ENCODE measurements around the gene CHCHD6. TPM values are rescaled to one million over a fixed set of nuclear protein-coding genes. Genes with fewer than 3 reads are reported as not detected.

Gene CHCHD6
- total RNA-seq, 1 experiment from 2014 or later = 47.7 TPM

DNA sequence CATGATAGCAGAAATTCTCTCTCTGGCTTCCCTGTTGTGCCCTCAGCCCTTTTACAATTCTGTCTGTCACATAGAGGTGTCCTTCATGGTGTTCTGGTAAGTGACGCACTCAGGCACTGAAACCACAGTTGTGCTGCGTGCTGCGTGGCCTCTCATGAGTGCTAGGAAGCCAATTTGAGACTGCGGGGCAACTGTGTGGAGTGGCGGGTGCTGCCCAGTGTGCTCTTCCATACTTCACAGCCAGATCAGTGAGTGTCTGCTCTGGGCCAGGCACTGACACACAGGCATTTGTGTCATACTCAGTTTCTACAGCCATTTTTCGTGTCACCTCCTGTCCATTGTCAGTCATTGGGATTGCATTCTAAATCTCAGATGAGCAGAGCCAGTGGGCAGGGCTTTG lies 145.7 kb downstream of the CHCHD6 start:
- POLR2A ChIA-PET (ENCODE audit: unreplicated experiment) = no interaction called here
- BruUV-seq (replicated peaks) = no TSS peak
- Histone ChIP-seq H3K27me3 (ENCODE audit: insufficient read depth, low read depth) (no peaks in the 10 kb centered on the region), H3K9me2 (ENCODE audit: insufficient read depth) (no peaks in the 10 kb centered on the region), H3K9me3 (ENCODE audit: insufficient read depth, low read depth) (no peaks in the 10 kb centered on the region), H3K4me3 (no peak overlapping the region), H3F3A (ENCODE audit: insufficient read depth, low read depth) (no peaks in the 10 kb centered on the region), H3K36me3 (ENCODE audit: low read depth) (no peaks in the 10 kb centered on the region), H3K4me2 (no peak overlapping the region), H3K27ac (no peak overlapping the region), H4K20me1 (ENCODE audit: insufficient read depth) (no peaks in the 10 kb centered on the region), H3K79me2 (ENCODE audit: low read depth) (no peaks in the 10 kb centered on the region), H3K4me1 (replicated peaks; ENCODE audit: insufficient read depth) (no peaks in the 10 kb centered on the region), H2AFZ (no peak overlapping the region)
- CTCF ChIA-PET = no interaction called here
- intact Hi-C loops (cut with micrococcal nuclease; ENCODE audit: unreplicated experiment) = no loop called here
- no peak for DNase-seq
- no peak for TF ChIP-seq EZH2 (IDR thresholded peaks at IDR 0.05; ENCODE audit: low read depth)
- TF ChIP-seq, protein P1, sequence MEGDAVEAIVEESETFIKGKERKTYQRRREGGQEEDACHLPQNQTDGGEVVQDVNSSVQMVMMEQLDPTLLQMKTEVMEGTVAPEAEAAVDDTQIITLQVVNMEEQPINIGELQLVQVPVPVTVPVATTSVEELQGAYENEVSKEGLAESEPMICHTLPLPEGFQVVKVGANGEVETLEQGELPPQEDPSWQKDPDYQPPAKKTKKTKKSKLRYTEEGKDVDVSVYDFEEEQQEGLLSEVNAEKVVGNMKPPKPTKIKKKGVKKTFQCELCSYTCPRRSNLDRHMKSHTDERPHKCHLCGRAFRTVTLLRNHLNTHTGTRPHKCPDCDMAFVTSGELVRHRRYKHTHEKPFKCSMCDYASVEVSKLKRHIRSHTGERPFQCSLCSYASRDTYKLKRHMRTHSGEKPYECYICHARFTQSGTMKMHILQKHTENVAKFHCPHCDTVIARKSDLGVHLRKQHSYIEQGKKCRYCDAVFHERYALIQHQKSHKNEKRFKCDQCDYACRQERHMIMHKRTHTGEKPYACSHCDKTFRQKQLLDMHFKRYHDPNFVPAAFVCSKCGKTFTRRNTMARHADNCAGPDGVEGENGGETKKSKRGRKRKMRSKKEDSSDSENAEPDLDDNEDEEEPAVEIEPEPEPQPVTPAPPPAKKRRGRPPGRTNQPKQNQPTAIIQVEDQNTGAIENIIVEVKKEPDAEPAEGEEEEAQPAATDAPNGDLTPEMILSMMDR (conservative IDR thresholded peaks at IDR 0.05) = no peak

DNA sequence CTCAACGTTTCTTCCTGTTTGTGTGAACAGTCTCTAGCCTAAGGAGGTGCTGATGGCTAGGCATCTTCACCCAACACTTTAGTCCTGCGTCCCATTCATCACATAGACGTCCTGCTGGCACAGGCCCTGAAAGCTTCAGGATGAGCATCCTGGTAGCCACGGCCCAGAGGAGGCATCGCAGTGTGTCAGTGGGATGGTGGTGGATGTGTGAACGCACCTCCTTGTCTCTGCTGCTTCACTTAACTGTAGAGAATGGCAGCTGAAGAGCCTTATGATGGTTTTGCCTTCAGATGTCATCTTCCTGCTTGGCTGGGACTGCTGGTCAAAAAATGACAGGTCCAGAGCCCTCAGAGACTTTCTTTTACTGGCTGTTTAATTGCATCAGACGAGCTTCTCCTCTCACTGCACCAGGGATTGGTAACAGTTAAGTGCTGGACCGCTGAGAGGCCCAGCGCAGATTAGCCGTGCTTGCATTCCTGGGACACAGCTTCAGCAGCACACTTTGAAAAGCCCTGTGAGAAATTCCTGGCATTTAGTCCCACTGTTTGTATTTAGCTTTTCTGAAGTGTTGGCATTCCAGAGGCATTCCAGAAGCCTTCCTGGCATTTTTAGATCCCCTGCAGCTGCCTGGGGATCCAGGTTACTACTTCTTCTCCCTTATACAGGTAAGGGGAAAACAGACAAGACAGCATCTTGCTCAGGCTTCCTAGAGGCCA lies 146.5 kb downstream of the CHCHD6 start:
- intact Hi-C loops (cut with micrococcal nuclease; ENCODE audit: unreplicated experiment) = no loop called here
- Histone ChIP-seq H3K79me2 (ENCODE audit: low read depth) (no peaks in the 10 kb centered on the region), H2AFZ (no peak overlapping the region), H3K36me3 (ENCODE audit: low read depth) (no peaks in the 10 kb centered on the region), H3K27me3 (ENCODE audit: insufficient read depth, low read depth) (no peaks in the 10 kb centered on the region), H3K27ac (no peak overlapping the region), H3F3A (ENCODE audit: insufficient read depth, low read depth) (no peaks in the 10 kb centered on the region), H3K4me2 (no peak overlapping the region), H3K9me2 (ENCODE audit: insufficient read depth) (no peaks in the 10 kb centered on the region), H3K4me3 (no peak overlapping the region), H3K9me3 (ENCODE audit: insufficient read depth, low read depth) (no peaks in the 10 kb centered on the region), H3K4me1 (replicated peaks; ENCODE audit: insufficient read depth) (no peaks in the 10 kb centered on the region), H4K20me1 (ENCODE audit: insufficient read depth) (no peaks in the 10 kb centered on the region)
- BruUV-seq (replicated peaks) = no TSS peak
- peak in 1 of 2 experiments; percentile 56 for DNase-seq
- POLR2A ChIA-PET (ENCODE audit: unreplicated experiment) = interaction anchor here (0.6 to 0.7 kb wide), 2 partner anchors 97 to 223 kb away, joined by 3 read pairs; no protein-coding TSS in a partner anchor
- CTCF ChIA-PET = interaction anchor here (0.7 to 1.7 kb wide), 3 partner anchors 61 to 132 kb away, joined by 3 to 5 read pairs (median 3); partner anchors contain the start of gene PLXNA1
- no peak for TF ChIP-seq EZH2 (IDR thresholded peaks at IDR 0.05; ENCODE audit: low read depth)
- TF ChIP-seq, protein P1 (conservative IDR thresholded peaks at IDR 0.05) = no peak

DNA sequence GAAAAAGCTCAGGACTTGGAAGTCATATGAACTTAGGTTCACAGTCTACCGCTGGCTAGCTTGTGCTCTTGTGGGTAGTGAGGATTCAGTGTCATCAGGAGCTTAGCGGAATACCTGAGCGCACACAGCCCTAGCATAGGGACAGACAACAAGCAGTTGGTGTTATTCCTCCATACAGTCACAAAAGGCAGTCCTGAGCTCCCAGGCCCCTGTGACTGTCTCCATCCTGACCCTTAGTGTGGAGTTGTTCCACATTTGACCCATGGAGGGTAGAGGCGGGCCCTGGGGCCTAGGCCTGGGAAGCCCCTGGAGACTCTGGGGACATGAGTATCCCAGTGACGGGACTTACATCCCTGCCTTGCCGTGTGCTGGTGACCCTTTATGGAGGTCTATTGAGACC lies 147.3 kb downstream of the CHCHD6 start:
- no TSS peak for BruUV-seq (replicated peaks)
- H3K4me2 ChIP-seq = no peak overlapping the region

More for the DNA sequence above, 147.3 kb downstream of the CHCHD6 start:
- H3K9me2 ChIP-seq (ENCODE audit: insufficient read depth) = no peaks in the 10 kb centered on the region
- no peaks in the 10 kb centered on the region for H3K79me2 ChIP-seq (ENCODE audit: low read depth)
- H3K4me3 ChIP-seq = no peak overlapping the region
- H3K36me3 ChIP-seq (ENCODE audit: low read depth) = no peaks in the 10 kb centered on the region
- no peaks in the 10 kb centered on the region for H3K27me3 ChIP-seq (ENCODE audit: insufficient read depth, low read depth)
- no peak for DNase-seq
- no peaks in the 10 kb centered on the region for H3K9me3 ChIP-seq (ENCODE audit: insufficient read depth, low read depth)
- H2AFZ ChIP-seq = no peak overlapping the region
- H4K20me1 ChIP-seq (ENCODE audit: insufficient read depth) = no peaks in the 10 kb centered on the region
- no peak overlapping the region for H3K27ac ChIP-seq
- POLR2A ChIA-PET (ENCODE audit: unreplicated experiment) = interaction anchor here (0.6 kb wide), 2 partner anchors 69 to 97 kb away, joined by 5 to 8 read pairs; no protein-coding TSS in a partner anchor
- CTCF ChIA-PET = interaction anchor here (1.7 kb wide), 1 partner anchor 99 kb away, joined by 5 read pairs; no protein-coding TSS in a partner anchor
- no peaks in the 10 kb centered on the region for H3K4me1 ChIP-seq (replicated peaks; ENCODE audit: insufficient read depth)
- H3F3A ChIP-seq (ENCODE audit: insufficient read depth, low read depth) = no peaks in the 10 kb centered on the region
- intact Hi-C loops (cut with micrococcal nuclease; ENCODE audit: unreplicated experiment) = no loop called here
- no peak for TF ChIP-seq EZH2 (IDR thresholded peaks at IDR 0.05; ENCODE audit: low read depth)
- TF ChIP-seq, protein P1 (conservative IDR thresholded peaks at IDR 0.05) = no peak

Measured in PC-9 (cell line).